ENCODE data around the gene OCA2.

Gene OCA2

DNA sequence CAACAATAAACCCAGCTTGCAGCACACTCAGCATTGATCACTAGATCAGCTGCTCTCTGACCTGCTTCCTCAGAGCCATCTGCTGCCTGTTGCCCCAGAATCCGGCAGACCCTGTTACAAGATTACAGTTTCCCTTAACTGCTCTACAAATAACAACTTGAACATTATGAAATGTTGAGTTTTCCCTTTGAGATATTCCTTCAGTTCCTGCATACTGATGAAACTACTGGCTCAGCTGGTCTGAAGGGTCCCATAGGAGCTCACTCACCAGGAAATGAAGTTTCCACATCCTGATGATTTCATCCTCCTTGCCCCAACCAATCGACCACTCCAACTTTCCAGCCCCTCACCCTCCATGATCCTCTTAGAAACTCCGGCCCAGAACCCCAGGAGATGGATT is 281.9 kb downstream of the OCA2 start:
- no peak for DNase-seq (ENCODE audit: low read depth in 2 of 2)

DNA sequence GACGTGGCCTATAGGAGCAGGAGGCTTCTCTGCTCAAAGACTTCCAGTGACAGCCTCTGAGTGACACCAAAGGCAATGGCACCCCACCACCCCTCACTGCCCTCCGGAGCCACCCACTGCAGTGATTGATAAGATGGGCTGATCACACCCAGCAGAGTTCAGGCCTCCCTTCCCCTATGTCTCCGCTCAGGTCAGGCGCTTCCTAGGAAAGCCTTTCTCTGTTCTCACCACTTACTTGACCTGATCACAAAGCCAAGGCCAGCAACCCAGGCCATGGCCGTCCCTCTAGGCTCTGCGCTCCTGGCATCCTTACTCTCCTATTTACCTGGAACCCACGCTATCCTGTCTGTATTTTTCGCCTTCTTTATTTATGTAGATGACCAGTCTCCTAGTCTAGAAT is 282.3 kb downstream of the OCA2 start:
- DNase-seq (ENCODE audit: low read depth in 2 of 2): no peak

DNA sequence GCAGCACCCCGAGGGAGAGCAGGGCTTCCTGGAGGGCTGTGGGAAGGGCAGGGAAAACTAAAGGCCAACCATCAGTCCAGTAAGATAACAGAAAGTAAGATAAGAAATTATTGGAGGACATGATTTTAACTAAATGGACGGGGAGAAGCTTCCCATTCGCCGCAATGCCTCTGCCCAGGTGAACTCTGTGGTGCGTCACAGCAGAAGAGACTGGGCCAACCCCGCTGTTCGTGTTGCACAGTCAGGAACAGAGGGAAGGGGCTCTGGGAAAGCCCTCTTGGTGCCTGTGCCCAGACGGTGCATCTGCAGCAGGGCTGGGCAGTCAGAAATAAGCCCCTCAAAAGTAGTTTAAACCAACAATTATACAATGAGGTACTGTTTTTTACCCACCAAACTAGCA is 284.1 kb downstream of the OCA2 start:
- no peak for DNase-seq (ENCODE audit: low read depth in 2 of 2)

DNA sequence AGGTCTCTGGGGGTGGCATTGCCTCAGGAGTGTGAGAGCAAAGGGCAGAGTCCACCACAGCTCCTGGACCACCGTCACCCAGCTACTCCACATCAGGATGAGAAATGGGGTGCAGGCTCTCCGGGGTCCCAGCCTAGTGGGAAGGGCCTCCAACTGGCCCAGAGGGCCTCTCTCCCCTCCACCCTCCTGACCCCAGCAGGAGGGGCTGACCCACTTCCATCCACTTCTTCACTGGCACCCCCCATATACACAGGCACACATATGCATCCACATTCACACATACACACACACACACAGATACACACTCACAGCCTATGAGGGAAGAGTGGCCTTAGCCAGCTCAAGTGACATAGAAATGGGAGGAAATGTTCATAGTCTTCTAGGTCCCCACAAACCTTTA is 286.0 kb downstream of the OCA2 start:
- DNase-seq (ENCODE audit: low read depth in 2 of 2): no peak

DNA sequence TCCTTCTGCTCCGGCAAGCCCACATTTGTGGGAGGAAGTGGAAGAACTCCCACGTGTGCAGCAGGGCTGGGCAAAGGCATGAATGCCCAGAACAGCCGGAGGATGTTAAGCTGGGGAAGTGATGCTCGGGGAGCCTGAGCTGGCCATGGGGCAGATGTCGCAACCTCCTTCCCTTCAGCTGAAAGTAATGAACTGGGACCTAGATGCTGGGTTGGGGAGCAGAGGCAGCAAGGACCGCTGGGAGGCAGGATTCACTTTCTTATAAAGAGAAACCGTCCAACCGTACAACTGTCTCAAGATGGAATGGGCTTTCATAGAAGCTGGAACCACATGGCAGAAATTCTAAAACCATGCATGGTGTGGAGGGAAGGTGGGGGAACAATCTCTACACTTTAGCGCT is 290.9 kb downstream of the OCA2 start:
- DNase-seq (ENCODE audit: low read depth in 2 of 2): no peak

DNA sequence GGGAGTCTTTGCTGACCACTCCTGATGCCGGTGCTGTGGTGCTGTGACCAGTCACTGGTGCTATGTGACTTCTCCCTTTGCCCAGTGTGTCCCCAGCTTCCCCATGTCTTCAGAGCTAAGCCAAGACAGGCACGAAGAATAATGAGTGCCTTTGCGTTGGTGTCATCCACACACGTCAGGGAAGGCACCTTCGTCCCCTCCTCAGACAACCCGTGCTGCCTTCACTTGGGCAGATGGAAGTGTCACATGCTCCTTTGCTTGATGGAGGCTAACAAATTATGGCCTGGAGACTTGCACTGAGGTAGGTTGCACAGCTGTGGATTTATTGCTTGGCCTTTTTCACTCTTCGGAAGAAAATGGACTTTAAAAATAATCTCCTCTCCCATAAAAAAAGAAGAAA is 291.8 kb downstream of the OCA2 start:
- DNase-seq (ENCODE audit: low read depth in 2 of 2): no peak

DNA sequence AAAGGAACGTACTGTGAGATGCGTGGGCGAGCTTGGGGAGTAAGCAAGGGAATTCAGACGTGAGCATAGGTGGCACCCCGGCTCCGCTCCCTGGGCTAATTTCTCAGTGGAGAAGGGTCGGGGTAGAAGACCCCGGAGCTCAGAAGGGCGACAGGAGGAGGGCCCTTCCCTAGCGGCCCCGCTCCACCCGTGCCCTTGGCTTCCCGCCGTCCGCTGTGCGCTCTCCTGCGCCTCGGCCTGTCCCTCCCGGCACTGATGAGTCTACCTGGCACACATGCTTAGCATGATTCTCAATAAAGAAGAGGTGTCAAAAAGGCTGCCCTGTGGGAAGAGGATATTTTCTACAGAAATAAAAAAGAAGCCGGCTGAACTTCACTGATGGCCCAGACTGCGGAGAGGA is 292.7 kb downstream of the OCA2 start:
- DNase-seq (ENCODE audit: low read depth in 2 of 2): no peak

DNA sequence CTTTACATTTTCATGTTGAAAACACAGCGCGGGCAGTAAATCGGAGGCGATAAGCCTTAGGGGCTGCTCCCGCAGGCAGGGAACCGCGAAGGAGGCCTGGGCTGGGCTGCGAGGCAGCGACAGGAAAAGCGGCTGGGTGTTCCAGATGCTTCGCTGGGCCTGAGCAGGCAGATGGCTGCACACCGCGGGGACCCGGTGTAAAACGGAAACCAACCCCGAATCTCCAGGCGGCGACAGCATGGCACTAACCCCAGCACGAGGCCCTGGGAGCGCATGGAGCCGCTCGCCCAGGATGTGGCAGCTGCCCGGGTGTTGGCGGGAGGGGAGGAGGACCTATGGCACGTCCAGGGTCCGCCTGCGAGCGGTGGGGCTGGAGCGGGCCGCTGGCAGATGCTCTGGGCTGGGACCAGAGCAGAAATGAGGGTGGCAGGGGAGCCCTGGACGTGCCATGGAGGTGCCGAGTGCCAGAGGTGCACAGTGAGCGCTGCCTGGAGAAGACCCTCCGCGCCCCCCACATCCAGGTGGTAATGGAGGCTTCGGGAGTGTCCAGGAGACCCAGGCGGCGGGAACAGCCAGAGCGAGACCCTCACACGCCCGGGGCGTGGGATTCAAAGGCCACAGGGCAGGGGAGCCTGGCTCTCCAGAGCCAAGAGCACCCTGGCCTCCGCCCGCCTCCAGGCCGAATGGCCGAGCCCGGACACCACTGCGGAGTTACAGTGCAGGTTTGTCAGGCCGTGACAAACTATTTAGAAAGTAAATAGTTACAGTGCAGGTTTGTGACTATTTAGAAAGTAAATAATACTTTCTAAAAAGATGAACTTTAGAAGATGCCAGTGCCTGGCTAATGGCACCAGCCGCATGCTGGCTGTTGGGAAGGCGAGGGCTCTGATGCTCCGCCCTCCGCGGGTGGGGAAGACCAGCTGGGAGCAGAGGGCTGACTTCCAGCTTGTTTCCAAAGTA is 293.6 kb downstream of the OCA2 start:
- no peak for DNase-seq (ENCODE audit: low read depth in 2 of 2)

DNA sequence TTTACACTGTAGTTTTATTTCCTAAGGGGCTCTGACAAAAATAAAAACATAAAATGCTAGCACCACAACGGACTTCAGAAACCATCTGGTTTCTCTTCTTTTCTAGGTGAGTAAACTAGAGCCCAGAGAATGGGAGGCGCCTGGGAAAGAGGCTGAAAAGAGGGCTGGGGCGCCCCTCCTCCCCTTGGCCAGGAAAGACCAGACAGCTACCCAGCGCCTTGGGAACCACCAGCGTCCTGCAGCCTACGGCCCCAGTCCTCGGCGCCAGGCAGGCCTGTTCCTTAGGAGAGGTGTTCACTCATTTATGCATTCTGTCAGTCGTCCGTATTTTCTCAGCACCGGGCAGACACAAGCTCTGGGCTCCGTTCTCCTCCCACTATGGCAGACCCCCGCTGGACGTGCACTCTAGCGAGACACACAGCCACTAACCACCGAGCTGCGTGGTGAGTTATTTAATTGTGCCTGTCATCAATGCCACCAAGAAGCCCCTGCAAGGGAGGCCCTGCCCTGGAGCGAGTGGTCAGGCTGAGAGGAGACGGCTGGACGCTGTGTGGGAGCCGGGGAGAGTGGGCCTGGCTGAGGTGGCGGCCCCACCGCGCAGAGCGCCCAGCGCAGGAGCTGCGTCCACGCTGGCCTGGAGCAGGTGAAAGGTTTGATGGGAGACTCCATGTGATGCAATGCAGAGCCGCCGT is 294.4 kb downstream of the OCA2 start:
- DNase-seq (ENCODE audit: low read depth in 2 of 2): no peak

DNA sequence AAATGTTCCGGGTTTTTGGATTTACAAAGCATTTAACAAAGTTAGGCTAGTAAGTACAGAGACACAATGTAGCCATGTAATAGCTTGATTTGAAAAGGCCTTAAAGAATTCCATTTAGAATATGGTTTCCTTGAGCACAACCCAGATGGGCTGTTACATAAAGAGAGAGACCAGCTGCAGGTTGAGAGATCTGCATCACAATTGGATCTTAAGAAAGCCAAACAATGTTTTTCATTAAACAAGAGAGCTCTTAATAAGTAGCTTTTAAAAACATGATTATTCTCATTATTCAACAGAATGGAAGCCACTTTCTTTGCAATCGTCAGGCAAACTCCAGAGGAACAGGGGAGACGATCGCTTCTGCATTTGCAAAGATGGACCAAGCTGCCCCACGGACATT is 300.3 kb downstream of the OCA2 start:
- no peak for DNase-seq (ENCODE audit: low read depth in 2 of 2)

DNA sequence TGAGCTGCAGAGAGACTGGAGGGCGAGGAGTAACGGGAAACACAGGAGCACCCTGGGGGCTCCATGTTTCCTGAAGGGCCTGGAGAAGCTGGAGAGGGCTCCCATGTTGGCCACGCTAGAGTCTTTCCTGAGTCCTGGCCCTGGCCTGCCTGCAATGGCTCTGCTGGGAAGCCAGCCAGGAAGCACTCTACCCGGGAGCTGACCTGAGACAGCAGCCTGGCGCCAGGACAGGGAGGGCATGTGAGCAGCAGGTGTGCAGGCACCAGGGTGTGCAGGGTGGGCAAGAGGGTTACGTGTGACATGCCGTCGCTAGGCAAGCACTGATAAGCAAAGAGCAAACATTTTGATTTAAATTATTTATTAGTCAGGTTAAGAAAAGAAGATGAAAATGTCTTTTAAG is 301.4 kb downstream of the OCA2 start:
- no peak for DNase-seq (ENCODE audit: low read depth in 2 of 2)

DNA sequence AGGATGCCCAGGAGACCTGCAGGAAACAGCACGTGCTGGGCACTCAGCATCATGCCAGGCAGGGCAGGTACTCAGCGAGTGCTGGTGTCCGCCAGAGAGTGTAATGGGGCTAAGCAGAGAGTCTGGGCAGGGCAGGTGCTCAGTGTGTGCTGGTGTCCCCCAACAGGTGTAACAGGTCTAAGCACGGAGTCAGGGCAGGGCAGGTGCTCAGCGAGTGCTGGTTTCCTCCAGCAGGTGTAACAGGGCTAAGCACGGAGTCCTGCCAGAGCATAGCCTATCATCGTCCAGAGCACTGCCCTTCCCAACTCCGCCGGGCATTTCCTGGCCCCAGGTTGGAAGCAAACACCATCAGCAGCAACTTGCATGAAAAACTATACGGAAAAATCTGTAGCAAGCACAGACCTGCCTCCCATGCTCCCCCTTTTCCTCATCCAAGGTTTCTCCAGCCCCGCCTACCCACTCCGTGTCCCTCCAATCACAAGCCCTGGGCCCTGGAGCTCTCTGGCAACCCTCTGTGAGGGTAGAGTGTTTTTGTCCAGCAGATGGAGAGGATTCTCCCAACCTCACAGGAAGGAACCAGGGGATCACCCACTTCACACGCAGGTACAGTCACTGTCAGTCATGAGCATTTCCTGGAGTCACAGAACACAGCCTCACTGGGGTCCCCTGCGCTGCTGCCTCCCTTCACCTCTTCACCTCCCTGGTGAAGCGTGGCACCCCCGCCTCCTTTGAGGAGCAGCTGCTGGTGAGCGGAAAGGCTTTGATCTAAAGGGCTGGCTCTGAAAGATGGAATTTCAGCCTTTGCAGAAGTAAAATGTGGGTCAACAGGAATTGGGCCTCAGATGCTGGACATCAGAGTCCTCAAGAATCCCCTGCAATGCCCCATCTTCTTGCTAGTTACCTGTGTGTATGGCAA is 302.5 kb downstream of the OCA2 start:
- no peak for DNase-seq (ENCODE audit: low read depth in 2 of 2)

DNA sequence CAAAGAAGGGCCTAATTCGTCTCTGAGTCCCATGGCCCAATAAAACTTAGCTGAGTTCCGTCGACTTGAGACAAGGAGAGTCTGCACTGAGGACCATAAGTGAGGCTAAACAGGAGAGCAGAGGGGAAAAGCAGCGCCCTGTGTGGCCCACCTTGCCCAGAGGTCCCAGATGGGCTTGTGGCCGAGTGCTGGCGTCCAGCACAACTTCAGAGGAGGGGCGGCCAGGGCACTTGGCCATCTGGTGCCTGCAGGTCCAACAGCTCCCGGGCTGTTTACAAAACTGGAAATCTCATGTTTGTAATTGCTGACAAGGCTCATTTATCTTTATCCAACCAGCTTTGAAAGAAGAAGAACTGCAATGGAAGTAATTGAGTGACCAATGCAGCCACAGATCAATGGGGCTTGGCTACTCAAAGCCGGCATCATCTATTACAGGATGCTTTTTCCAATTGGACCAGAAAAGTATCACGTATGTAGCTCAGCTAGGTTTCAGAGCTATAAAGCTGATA is 306.3 kb downstream of the OCA2 start:
- DNase-seq (ENCODE audit: low read depth in 2 of 2): no peak

DNA sequence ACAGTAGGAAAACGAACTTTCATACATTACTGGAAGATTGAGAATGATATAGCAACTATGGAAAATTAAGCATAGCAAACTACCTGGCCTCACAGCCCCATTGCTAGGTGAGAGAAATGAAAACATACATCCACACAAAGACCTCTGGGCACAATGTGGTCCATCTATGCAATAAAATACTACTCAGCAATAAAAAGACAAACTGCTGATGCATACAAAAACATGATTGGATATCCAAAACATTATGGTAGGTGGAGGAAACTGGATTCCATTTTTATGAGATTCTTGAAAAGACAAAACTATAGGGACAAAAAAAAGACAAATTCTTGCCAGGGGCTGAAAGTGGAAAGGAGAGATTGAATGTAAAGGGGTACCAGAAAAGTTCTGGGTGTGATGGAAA is 308.8 kb downstream of the OCA2 start:
- no peak for DNase-seq (ENCODE audit: low read depth in 2 of 2)

DNA sequence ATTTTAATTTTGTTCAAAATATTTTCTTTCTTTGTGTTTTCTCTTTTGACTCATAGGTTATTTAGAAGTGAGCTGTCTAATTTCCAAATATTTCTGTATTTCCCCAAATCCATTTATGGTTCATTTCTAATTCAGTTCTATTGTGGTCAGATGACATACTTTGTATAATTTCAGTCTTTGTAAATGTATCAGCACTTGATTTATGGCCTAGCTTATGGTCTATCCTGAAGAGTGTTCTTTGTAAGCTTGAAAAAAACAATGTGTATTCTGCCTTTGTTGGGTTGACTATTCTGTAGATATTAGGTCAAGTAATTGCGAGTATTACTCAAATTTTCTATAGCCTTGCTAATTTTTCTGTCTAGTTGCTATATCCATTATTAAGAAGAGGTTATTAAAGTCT is 311.2 kb downstream of the OCA2 start:
- no peak for DNase-seq (ENCODE audit: low read depth in 2 of 2)

DNA sequence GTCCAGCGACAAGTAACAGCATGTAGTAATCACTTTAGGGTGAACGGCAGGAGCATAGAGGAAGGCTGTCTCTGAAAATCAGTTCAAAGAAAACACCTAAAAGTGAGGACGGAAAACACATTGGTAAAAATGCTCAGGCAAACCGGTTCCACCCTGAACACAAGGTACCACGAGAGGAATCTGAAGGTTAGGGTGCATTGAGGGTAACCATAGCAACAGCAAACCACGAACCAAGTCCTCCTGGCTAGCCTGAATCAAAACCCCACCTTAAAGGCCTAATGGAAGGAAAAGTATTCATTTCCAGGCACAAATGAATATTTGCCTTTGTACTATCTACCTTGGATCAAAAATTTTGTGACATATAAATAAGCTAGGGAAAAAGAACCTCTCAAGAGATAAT is 315.0 kb downstream of the OCA2 start:
- no peak for DNase-seq (ENCODE audit: low read depth in 2 of 2)

DNA sequence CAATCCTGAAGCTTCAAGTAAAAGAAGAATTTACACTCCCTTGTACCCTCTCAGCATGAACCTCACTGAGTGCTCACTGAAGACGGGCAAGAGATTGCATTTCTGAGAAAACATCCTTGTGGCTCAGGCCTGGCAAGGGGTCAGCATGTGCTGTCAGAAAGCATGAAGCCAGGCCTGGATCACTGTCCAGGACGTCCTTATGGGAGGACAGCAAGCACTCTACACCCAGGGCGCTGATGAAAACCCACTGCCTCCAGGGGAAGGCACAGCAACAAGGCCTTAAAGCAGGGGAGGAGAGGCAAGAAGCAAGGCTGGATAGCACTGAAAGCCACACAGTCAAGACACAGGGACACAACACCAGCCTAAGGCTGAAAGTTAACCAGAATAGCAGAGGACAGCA is 315.4 kb downstream of the OCA2 start:
- no peak for DNase-seq (ENCODE audit: low read depth in 2 of 2)

DNA sequence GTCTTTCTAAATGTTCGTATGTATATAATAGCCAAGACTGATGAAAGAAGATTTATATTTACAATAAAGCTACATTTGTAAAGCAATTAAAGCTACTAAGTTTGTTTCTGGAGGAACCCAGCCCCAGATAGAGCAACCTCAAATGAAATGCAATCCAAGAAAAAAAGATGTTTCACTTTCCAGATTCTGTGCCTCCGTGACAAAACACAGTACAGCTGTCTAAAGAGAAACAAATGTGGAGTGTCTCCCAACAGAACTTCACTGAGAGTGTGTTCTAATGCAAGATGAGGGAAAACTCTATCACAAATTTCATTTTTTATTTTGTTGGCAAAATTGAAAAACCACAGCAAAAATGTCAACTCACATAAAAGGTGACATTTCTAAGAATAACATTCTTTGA is 317.0 kb downstream of the OCA2 start:
- DNase-seq (ENCODE audit: low read depth in 2 of 2): no peak

DNA sequence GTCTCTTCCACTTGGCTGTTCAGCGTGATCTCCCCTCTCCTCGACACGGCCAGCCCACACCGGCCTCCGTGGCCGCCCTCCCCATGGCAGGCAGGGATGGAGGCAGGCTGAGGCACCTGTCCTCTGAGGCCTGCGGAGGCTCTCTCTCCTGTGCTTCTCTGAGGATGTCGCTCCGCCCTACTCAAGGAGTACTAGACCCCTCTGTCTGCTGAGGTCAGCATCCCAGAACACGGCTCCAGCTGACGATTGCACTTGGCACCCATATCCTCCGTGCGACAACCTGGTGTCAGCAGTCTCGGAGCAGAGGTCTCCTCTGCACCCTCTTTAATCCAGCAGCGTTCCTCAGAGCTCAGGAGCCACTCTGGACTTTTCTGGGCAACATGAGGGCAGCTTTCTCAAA is 322.6 kb downstream of the OCA2 start:
- no peak for DNase-seq (ENCODE audit: low read depth in 2 of 2)

DNA sequence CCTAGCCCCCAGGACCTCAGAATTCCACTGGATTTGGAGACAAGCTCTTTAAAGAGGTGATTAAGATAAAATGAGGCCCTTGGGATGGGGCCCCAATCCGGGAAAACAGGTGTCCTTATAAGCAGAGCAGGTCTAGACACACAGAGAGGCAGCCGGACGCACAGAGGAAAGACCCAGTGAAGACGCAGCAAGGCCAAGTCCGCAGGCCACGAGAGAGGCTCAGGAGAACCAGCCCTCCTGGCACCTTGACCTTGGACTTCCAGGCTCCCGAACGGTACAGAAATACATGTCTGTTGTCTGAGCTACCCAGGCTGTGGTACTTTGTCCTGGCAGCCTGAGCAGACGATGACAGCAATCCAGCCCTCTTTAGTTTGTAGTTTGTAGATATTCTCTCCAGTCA is 324.5 kb downstream of the OCA2 start:
- DNase-seq (ENCODE audit: low read depth in 2 of 2): no peak

DNA sequence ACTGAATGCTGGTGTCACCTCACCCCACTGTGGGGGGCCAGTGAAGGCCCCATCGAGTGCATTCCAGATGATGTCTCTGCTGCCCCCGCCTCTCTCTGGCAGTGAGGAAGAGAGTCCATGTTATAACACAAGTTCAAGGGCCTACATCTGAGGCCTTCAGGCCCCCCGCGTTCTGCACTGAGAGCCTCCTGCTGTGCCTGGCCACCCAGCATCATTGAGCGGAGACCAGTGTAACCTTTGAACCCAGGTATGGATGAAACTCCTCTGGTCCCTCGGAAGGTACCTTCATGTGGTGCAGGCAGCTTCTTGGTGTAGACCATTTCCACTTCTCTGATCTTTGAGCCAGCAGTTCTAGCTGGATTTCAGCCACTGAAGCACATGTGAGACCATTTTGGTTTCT is 324.9 kb downstream of the OCA2 start:
- DNase-seq (ENCODE audit: low read depth in 2 of 2): no peak

DNA sequence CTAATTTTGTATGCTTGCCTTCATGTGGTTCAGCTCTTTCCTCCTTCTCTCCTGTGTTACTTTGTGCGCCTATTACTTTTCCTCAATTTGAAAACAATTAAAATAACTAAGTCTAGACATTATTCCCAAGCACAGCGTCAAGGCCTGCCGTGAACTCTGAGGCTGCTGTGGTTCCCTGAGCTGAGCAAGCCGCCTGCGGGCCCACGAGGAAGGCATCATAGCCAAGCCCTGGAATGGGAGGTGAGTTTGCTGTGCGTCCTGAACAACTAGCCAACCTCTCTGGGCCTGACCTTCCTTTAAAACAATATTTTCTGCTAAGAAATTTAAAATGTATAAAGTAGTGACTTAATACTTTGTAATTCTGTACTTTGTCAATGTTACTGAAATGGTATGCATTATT is 327.2 kb downstream of the OCA2 start:
- DNase-seq (ENCODE audit: low read depth in 2 of 2): no peak
